ENCODE results near the gene EID2. TPM values are rescaled to one million over a fixed set of nuclear protein-coding genes. Genes with fewer than 3 reads are reported as not detected.

EID2 gene
- total RNA-seq, 1 experiment from 2014 or later, result 26.3 TPM

DNA sequence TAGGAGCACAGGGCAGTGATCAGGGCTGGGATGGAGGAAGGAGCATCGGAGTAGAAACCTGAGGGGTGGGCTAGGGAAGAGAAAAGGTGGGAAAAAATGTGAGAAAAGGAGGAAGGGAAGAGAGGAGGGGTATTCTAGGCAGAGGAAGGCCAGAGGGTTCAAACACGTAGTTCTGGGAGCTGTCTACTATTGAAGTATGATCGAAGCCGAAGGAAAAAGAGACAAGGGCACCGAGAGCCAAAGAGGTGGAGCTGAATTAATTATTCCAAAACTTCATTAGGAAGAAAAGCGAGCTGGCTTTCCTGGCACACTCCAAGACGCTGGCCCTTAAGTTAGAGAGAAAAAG lies 33.4 kb downstream of the EID2 start:
- Histone ChIP-seq H3K4me3 (ENCODE audit: low read depth, low read length) (peak overlapping the region; percentile 21; the same call in 1 of the 2 replicates), H3K27me3 (replicated peaks; ENCODE audit: control insufficient read depth, insufficient read depth, low read length) (no peaks in the 10 kb centered on the region), H3K9me3 (no peaks in the 10 kb centered on the region), H3K36me3 (ENCODE audit: control insufficient read depth, insufficient read depth, low read length) (no peaks in the 10 kb centered on the region), H3K4me1 (peaks cover 11% of the 10 kb centered on the region)
- no peak for DNase-seq
- ChIA-PET CTCF (interaction anchor here (1.1 kb wide), 1 partner anchor 9 kb away, joined by 5 read pairs; no protein-coding TSS in a partner anchor), POLR2A (no interaction called here)
- H3K4me3 Mint-ChIP-seq (ENCODE audit: unreplicated experiment), result peak overlapping the region; percentile 70
- TF ChIP-seq, protein P1, sequence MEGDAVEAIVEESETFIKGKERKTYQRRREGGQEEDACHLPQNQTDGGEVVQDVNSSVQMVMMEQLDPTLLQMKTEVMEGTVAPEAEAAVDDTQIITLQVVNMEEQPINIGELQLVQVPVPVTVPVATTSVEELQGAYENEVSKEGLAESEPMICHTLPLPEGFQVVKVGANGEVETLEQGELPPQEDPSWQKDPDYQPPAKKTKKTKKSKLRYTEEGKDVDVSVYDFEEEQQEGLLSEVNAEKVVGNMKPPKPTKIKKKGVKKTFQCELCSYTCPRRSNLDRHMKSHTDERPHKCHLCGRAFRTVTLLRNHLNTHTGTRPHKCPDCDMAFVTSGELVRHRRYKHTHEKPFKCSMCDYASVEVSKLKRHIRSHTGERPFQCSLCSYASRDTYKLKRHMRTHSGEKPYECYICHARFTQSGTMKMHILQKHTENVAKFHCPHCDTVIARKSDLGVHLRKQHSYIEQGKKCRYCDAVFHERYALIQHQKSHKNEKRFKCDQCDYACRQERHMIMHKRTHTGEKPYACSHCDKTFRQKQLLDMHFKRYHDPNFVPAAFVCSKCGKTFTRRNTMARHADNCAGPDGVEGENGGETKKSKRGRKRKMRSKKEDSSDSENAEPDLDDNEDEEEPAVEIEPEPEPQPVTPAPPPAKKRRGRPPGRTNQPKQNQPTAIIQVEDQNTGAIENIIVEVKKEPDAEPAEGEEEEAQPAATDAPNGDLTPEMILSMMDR (IDR thresholded peaks at IDR 0.05; ENCODE audit: insufficient read depth in 1 of 2, low read depth in 1 of 2, low read length in 1 of 2, severe bottlenecking in 1 of 2, unreplicated experiment in 1 of 2), result no peak
- no peak overlapping the region for H3K27ac Mint-ChIP-seq (ENCODE audit: unreplicated experiment)
- intact Hi-C loops (cut with micrococcal nuclease; ENCODE audit: unreplicated experiment), result no loop called here
- peaks cover 5% of the 10 kb centered on the region for H3K36me3 Mint-ChIP-seq (ENCODE audit: insufficient read depth, unreplicated experiment)
- no TSS peak for BruUV-seq (replicated peaks)
- H3K27me3 Mint-ChIP-seq (ENCODE audit: insufficient read depth, unreplicated experiment), result peaks cover 15% of the 10 kb centered on the region
- no peaks in the 10 kb centered on the region for H3K9me3 Mint-ChIP-seq (ENCODE audit: unreplicated experiment)
- H3K4me1 Mint-ChIP-seq (ENCODE audit: low read depth, unreplicated experiment), result no peaks in the 10 kb centered on the region

DNA sequence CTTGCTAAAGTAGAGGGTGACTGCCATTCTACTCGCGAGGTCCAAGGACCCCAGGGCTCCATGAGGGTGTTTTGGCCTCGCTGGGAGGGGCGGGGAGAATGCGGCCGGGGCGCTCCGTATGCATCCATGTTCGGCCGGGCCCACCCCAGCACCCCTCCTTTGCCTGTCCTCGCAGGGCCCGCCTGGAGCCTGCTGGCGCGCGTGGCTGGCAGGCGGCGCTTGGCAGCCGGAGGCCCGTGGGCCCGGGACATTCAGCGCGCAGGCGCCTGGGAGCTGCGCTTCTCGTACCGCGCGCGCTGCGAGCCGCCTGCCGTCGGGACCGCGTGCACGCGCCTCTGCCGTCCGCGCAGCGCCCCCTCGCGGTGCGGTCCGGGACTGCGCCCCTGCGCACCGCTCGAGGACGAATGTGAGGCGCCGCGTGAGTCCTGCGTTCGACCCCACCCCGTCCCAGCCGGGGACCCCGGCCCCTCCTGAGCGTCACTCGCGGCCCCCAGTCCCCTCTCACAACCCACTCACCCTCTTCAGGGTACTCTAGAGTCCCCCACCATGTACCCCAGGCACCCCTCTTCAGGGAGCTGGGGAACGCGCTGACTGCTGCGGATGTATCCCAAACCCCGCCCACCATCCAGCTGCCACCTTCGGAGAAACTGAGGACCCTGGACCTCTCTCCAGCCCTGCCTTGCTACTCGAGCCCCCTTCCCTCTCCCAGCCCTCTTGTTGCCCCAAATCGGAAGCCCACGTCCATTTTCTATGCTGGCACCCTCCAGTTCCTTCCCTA lies 37.1 kb downstream of the EID2 start:
- peaks cover 16% of the 10 kb centered on the region for H3K4me1 Mint-ChIP-seq (ENCODE audit: low read depth, unreplicated experiment)
- TF ChIP-seq, protein P1 (IDR thresholded peaks at IDR 0.05; ENCODE audit: insufficient read depth in 1 of 2, low read depth in 1 of 2, low read length in 1 of 2, severe bottlenecking in 1 of 2, unreplicated experiment in 1 of 2), result peak; percentile 79 to 99
- H3K9me3 Mint-ChIP-seq (ENCODE audit: unreplicated experiment), result no peaks in the 10 kb centered on the region
- peak overlapping the region; percentile 64 for H3K4me3 Mint-ChIP-seq (ENCODE audit: unreplicated experiment)
- H3K36me3 ChIP-seq (ENCODE audit: control insufficient read depth, insufficient read depth, low read length), result no peaks in the 10 kb centered on the region
- peaks cover 1% of the 10 kb centered on the region for H3K27me3 ChIP-seq (replicated peaks; ENCODE audit: control insufficient read depth, insufficient read depth, low read length)
- DNase-seq, result peak; percentile 67 to 90
- POLR2A ChIA-PET, result interaction anchor here (0.6 to 0.9 kb wide), 3 partner anchors 62 to 71 kb away, joined by 3 to 5 read pairs (median 3); partner anchors contain the start of gene RPS16
- intact Hi-C loops (cut with micrococcal nuclease; ENCODE audit: unreplicated experiment), result loop anchor here (2.0 kb wide), 1 partner anchor 58 kb away; the partner anchor contains the start of gene SUPT5H
- CTCF ChIA-PET, result interaction anchor here (0.6 to 1.7 kb wide), 12 partner anchors 11 to 67 kb away, joined by 3 to 12 read pairs (median 6); partner anchors contain the start of genes EID2, EID2B and RPS16
- H3K9me3 ChIP-seq, result no peaks in the 10 kb centered on the region
- no TSS peak for BruUV-seq (replicated peaks)
- H3K4me3 ChIP-seq (ENCODE audit: low read depth, low read length), result peak overlapping the region; percentile 29
- peaks cover 5% of the 10 kb centered on the region for H3K36me3 Mint-ChIP-seq (ENCODE audit: insufficient read depth, unreplicated experiment)
- no peak overlapping the region for H3K27ac Mint-ChIP-seq (ENCODE audit: unreplicated experiment)
- peaks cover 15% of the 10 kb centered on the region for H3K4me1 ChIP-seq
- peaks cover 31% of the 10 kb centered on the region for H3K27me3 Mint-ChIP-seq (ENCODE audit: insufficient read depth, unreplicated experiment)

DNA sequence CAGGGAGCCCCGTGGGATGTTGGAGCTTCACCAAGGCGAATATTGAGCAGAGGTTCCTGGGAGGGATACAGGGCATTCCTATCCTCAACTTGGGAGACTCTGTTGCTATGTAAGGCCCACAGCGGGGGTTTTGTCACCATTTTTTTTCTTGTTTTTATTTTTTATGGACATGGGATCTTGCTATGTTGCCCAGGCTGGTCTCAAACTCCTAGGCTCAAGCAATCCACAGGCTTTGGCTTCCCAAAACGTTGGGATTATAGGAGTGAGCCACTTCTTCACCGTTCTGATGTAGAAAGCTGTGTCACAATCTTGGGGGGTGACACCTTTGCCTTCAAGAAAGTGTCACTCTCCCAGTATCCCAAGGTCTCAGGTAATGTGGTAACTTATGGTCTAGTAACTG lies 38.6 kb downstream of the EID2 start:
- Histone ChIP-seq H3K27me3 (replicated peaks; ENCODE audit: control insufficient read depth, insufficient read depth, low read length) (peaks cover 1% of the 10 kb centered on the region), H3K4me1 (peaks cover 18% of the 10 kb centered on the region), H3K9me3 (no peaks in the 10 kb centered on the region), H3K4me3 (ENCODE audit: low read depth, low read length) (no peak overlapping the region), H3K36me3 (ENCODE audit: control insufficient read depth, insufficient read depth, low read length) (no peaks in the 10 kb centered on the region)
- peaks cover 16% of the 10 kb centered on the region for H3K4me1 Mint-ChIP-seq (ENCODE audit: low read depth, unreplicated experiment)
- CTCF ChIA-PET, result interaction anchor here (0.9 kb wide), 1 partner anchor 33 kb away, joined by 3 read pairs; no protein-coding TSS in a partner anchor
- BruUV-seq (replicated peaks), result no TSS peak
- POLR2A ChIA-PET, result no interaction called here
- no peaks in the 10 kb centered on the region for H3K36me3 Mint-ChIP-seq (ENCODE audit: insufficient read depth, unreplicated experiment)
- no peak overlapping the region for H3K4me3 Mint-ChIP-seq (ENCODE audit: unreplicated experiment)
- H3K27ac Mint-ChIP-seq (ENCODE audit: unreplicated experiment), result no peak overlapping the region
- H3K27me3 Mint-ChIP-seq (ENCODE audit: insufficient read depth, unreplicated experiment), result peaks cover 31% of the 10 kb centered on the region
- DNase-seq, result no peak
- TF ChIP-seq, protein P1 (IDR thresholded peaks at IDR 0.05; ENCODE audit: insufficient read depth in 1 of 2, low read depth in 1 of 2, low read length in 1 of 2, severe bottlenecking in 1 of 2, unreplicated experiment in 1 of 2), result no peak
- intact Hi-C loops (cut with micrococcal nuclease; ENCODE audit: unreplicated experiment), result no loop called here
- no peaks in the 10 kb centered on the region for H3K9me3 Mint-ChIP-seq (ENCODE audit: unreplicated experiment)

Measured in Caco-2 (cell line).